Neural progenitor cell (in vitro differentiated cells): ENCODE results near the gene MSI2.

ENCODE experiments used
- CTCF ChIP-seq: fragments of 200-600 bp; sonication (generic); IDR thresholded peaks from 2 replicates; pipeline ENCODE4 v1.5.1; 2017; ENCODE audit warnings: antibody characterized with exemption, mild to moderate bottlenecking
- EZH2 ChIP-seq: fragments of 200-600 bp; sonication (generic); IDR thresholded peaks from 2 replicates; pipeline ENCODE4 v1.6.1; 2017; ENCODE audit warnings: antibody characterized with exemption, mild to moderate bottlenecking, moderate library complexity

GRCh38 chr17:57600074-57600473 lies 343.8 kb downstream of the MSI2 start:
- no peak for TF ChIP-seq CTCF
- TF ChIP-seq EZH2: no peak
